Stimulated activated naive B cell treated with anti-CD40 and anti-IgM and Interleukin-4, amounts not matched to agents 10 μg/mL and 1 μg/mL and 100 μg/mL, for 72 hours (primary cell): ENCODE data around the gene ALOXE3.

Experiments used
- ATAC-seq, 2 donors: fragments of 150-1000 bp; cut with Tn5 transposase; replicated peaks; 2 replicates each; pipeline ENCODE4 v1.10.0; 2021; ENCODE audit warnings: moderate library complexity in 1 of 2
- DNase-seq: peaks from one replicate; pipeline ENCODE4 v3.0.0; 2021
- H3K27ac Mint-ChIP-seq: one replicate; pipeline ENCODE4 v1.8.0; 2022; ENCODE audit warnings: mild to moderate bottlenecking, mixed read lengths
- H3K27me3 Mint-ChIP-seq, 2 donors: one replicate each; pipeline ENCODE4 v1.8.0; 2022; ENCODE audit warnings: mixed read lengths in 2 of 2
- H3K36me3 Mint-ChIP-seq, 2 donors: one replicate each; pipeline ENCODE4 v1.8.0; 2022; ENCODE audit warnings: mixed read lengths in 2 of 2, mild to moderate bottlenecking in 1 of 2
- H3K4me1 Mint-ChIP-seq, 2 donors: one replicate each; pipeline ENCODE4 v1.8.0; 2022; ENCODE audit warnings: mixed read lengths in 2 of 2, mild to moderate bottlenecking in 1 of 2
- H3K4me3 Mint-ChIP-seq, 2 donors: one replicate each; pipeline ENCODE4 v1.8.0; 2022; ENCODE audit warnings: mild to moderate bottlenecking in 2 of 2, mixed read lengths in 2 of 2, moderate library complexity in 1 of 2
- H3K9me3 Mint-ChIP-seq, 2 donors: one replicate each; pipeline ENCODE4 v1.8.0; 2022; ENCODE audit warnings: mixed read lengths in 2 of 2, mild to moderate bottlenecking in 1 of 2

ALOXE3 gene

DNA sequence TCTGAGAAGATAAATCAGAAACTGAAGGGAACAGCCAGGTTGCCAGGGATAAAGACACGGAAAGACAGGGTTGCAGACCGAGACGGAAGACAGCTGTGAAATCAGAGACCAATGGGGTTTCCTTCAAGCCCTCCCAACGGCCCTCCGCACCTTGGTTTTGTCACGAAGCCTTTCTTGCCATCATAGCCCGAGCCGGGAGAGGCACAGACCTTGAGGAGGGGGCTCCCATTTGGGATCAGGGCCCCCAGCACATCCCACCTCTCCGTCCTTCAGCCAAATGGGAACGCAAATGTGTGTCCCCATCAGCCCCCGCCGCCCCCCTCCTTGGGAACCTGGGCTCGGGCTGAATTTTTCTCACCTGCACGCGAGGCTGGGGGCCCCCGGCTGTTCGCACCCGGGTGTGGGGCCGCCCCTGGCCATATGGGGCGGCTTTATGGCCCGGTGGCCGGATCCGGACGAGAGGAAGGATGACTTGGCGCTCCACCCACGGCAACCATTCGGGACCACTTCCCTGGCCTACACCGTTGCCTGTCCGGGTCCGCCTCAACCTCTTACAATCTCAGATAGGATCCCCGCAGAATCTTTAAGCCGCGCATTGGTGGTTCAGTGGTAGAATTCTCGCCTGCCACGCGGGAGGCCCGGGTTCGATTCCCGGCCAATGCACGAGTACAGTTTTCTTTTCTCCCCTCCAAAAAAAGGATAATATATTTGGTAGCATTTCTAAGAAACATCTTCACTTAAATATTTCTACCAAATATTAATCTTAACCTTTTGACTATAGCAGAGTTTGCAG lies 7.0 kb upstream of the ALOXE3 start:
- Mint-ChIP-seq H3K36me3 (peaks cover 9 to 16% of the 10 kb centered on the region in 2 donors), H3K27ac (peak overlapping the region; percentile 100), H3K27me3 (peaks cover 50 to 70% of the 10 kb centered on the region in 2 donors), H3K4me1 (peaks cover 49 to 63% of the 10 kb centered on the region in 2 donors), H3K4me3 (peak overlapping the region; percentile 87 to 89), H3K9me3 (no peaks in the 10 kb centered on the region)
- ATAC-seq (peak; percentile 40 to 51), DNase-seq (peak; percentile 79)

DNA sequence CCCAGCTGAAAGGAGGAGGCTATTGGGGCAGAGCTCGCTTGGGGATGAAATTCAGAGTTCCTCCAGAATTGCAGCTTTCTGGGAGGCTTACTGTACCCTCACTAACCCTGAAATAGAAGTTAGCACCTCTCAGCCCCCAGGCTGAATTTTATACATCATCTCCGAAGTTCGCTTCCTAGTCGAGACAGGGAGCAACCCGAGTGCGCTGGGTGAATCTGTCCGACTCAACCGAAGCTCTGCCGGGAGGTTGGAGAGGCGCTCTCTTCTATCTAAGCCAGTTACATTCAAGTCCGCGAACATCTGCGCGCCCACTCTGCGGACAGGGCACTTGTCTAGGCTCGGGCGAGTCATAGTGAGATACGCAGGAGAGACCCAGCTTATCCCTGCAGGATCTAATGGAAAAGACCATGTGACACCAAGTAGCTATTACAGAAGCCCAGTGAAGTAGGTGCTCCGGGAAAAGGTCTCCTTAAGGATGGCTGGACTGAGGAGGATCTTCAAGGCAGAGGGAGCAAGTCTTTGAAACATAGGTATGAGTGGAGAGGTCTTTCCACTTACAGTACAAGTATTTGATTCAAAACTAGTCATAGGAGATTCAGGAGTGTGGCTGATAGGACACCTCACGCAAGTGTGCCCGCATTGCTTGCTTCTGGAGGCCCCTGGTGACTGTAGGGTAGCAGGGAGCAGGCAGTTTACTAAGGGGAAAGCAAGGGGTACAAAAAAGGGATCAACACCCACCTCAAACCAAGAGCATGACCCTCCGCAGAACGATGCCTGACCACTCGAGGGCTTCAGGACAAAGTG lies 6.2 kb upstream of the ALOXE3 start:
- peak overlapping the region; percentile 100 for H3K27ac Mint-ChIP-seq
- H3K9me3 Mint-ChIP-seq: no peaks in the 10 kb centered on the region
- peaks cover 48 to 65% of the 10 kb centered on the region in 2 donors for H3K27me3 Mint-ChIP-seq
- H3K4me1 Mint-ChIP-seq: peaks cover 57 to 71% of the 10 kb centered on the region in 2 donors
- DNase-seq (no peak), ATAC-seq (no peak)
- peaks cover 9 to 21% of the 10 kb centered on the region in 2 donors for H3K36me3 Mint-ChIP-seq
- H3K4me3 Mint-ChIP-seq: peak overlapping the region; percentile 87 to 89

DNA sequence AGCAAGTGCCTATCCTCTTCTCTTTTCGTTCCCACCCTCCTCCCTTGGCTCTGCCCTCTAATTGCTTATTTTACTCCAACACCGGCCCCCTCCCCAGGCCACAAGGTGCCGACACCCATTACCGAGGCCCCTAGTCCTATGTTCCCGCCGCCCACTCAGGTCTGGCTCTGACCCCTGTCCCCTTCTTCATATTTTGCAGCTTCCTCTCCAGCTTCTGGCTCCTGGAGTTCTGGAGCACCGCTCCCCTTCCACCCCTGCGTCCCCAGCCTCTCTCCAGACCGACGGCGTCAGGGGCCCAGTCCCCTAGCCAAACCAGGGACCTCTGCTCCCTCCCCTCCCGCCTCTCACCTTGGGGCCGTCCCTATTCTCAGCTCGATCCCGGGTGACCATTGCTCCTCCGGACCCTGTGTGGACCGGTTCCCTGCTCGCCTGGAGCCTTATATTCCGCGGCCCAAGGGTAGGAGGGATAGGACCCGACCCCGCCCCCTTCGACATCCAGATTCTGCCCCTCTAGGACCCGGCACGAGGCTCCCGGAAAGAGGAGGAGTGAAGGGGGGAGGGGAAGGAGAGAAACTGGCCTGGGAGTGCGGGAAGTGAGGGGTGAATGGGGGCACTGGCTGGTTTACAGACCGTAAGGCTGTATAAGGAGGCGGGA lies 5.5 kb upstream of the ALOXE3 start, which contains the start of gene HES7:
Gene HES7, minus strand, starts transcription at position 412 of the 655 bp plus-strand sequence. Its CDS starts 22 bp downstream, at position 390.
- no peak for ATAC-seq
- Mint-ChIP-seq H3K36me3 (peaks cover 11 to 26% of the 10 kb centered on the region in 2 donors), H3K27me3 (peaks cover 46 to 61% of the 10 kb centered on the region in 2 donors)

DNA sequence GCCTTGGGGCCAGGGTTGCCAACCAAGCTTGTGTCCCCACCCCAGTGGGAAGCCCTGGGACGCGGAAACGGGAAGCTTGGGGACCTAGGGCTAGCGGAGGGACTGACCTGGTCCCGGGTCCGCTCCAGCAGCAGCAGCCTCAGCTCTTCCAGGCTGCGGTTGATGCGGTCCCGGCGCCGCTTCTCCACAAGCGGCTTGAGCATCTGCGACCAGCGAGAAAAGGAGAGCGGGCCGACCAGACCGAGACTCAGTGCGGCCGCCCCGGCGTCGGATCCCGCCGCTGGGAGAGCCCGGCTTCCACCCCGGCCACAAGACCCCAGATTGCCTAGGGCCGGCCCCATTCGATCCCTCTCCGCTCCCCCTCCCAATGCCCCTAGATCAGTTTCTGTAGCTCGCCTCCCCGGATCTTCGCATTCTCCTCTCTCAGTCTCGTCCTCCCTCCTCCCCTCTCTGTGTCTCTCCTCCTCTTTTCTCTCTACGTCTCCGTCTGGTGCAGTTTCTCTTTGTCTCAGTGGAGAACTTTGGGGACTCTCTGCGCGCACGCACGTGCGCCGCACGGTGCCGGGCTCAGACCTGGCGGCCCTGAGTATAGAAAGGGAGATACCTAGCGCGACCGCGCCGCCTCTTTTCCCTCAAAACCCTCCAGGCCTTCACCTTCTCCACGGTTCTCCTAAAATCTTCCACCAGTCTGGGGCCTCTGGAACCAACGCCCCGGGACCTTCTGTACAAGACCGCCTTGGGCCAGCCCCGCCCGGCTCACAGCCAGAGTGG lies 4.8 kb upstream of the ALOXE3 start:
- DNase-seq: peak; percentile 37
- Mint-ChIP-seq H3K27ac (peak overlapping the region; percentile 88), H3K27me3 (peaks cover 48 to 68% of the 10 kb centered on the region in 2 donors), H3K4me3 (peak overlapping the region; percentile 87 to 89), H3K9me3 (no peaks in the 10 kb centered on the region), H3K4me1 (peaks cover 66 to 83% of the 10 kb centered on the region in 2 donors), H3K36me3 (peaks cover 12 to 27% of the 10 kb centered on the region in 2 donors)
- no peak for ATAC-seq

More for the DNA sequence above, 5.5 kb upstream of the ALOXE3 start, which contains the start of gene HES7:
- H3K4me3 Mint-ChIP-seq: peak within 1 kb of the TSS; percentile 87 to 89
- peaks cover 60 to 76% of the 10 kb centered on the region in 2 donors for H3K4me1 Mint-ChIP-seq
- DNase-seq: no peak
- peak within 1 kb of the TSS; percentile 100 for H3K27ac Mint-ChIP-seq
- no peaks in the 10 kb centered on the region for H3K9me3 Mint-ChIP-seq

DNA sequence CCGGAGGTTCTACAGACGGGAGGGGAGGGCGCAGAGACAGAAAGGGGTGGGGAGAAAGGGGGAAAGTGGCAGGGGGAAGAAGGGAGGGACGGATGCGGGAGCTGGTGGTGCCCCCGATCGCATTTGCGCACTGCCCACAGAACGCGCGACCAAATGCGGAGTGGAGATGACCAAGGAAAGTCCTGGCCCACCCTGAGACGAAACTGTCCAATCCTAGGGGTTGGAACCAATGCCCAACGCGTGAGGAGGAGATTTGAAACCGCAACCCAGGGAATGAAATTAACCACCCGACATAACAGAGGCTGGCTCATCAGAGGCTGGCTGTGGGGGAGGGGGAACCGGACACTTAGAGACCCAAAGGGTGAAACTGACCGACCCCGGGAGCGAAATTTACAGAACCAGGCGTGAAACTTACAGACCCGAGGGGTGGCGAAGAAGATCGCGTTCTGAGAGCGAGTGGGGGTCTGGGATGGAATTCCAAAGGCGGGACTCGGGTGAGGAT lies 4.2 kb upstream of the ALOXE3 start:
- ATAC-seq (no peak), DNase-seq (no peak)
- H3K4me3 Mint-ChIP-seq: peak overlapping the region; percentile 87 to 89
- peak overlapping the region; percentile 59 for H3K27ac Mint-ChIP-seq
- no peaks in the 10 kb centered on the region for H3K9me3 Mint-ChIP-seq
- H3K4me1 Mint-ChIP-seq: peaks cover 71 to 89% of the 10 kb centered on the region in 2 donors
- H3K27me3 Mint-ChIP-seq: peaks cover 52 to 74% of the 10 kb centered on the region in 2 donors
- peaks cover 12 to 27% of the 10 kb centered on the region in 2 donors for H3K36me3 Mint-ChIP-seq

DNA sequence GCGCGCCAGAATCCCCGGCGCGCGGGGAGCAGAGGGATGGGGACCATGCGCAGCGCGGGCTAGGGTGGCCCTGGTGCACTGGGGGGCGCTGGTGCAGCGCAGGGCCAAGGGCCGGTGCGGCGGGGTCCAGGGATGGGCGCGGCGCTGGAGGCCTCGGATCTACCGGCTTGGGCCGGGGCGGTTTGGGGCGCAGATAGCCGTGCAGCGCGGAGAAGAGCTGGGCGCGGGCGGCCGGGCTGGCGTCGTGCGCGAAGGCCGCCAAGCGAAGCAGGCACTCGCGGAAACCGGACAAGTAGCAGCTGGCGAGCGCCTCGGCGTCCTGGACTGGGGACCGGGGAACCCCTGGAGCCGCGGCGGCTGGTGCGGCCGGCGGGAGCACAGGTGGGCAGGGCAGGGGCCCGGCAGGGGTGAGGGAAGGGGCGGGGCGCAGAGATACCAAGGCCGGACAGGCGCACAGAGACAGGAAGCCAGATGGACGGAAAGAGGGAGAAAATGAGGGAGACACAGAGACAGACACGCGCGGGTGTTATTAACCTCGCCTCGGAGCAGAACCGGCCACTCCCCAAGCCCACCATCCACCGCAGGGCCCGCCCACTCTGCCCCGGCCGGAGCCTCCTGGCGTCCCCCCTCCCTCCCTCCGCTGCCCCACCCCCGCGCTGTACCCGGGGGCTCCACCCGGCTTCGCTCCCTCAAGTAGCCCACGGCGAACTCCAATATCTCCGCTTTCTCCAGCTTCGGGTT lies 3.5 kb upstream of the ALOXE3 start:
- peaks cover 11 to 27% of the 10 kb centered on the region in 2 donors for H3K36me3 Mint-ChIP-seq
- peak overlapping the region; percentile 87 to 89 for H3K4me3 Mint-ChIP-seq
- H3K27ac Mint-ChIP-seq: no peak overlapping the region
- ATAC-seq: peak; percentile 14 to 25
- peak; percentile 57 for DNase-seq
- H3K9me3 Mint-ChIP-seq: no peaks in the 10 kb centered on the region
- peaks cover 46 to 70% of the 10 kb centered on the region in 2 donors for H3K27me3 Mint-ChIP-seq
- H3K4me1 Mint-ChIP-seq: peaks cover 68 to 86% of the 10 kb centered on the region in 2 donors

DNA sequence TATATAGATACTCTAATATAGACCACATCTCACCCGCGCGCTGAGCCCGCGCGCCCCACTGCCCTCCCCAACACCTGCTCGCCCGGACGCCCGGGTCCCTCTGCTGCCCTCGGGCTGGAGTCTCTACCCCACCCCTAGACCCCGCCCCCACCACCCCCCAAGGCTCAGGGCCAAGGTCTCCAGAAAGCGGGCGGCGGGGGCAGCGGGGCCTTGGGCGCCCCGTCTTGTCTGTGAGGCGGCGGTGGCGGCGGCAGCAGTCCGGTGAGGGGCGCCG lies 3.0 kb upstream of the ALOXE3 start:
- Mint-ChIP-seq H3K9me3 (no peaks in the 10 kb centered on the region), H3K4me3 (peak overlapping the region; percentile 87 to 89), H3K27me3 (peaks cover 51 to 72% of the 10 kb centered on the region in 2 donors), H3K4me1 (peaks cover 68 to 81% of the 10 kb centered on the region in 2 donors), H3K27ac (no peak overlapping the region), H3K36me3 (peaks cover 8 to 27% of the 10 kb centered on the region in 2 donors)
- DNase-seq (no peak), ATAC-seq (no peak)

DNA sequence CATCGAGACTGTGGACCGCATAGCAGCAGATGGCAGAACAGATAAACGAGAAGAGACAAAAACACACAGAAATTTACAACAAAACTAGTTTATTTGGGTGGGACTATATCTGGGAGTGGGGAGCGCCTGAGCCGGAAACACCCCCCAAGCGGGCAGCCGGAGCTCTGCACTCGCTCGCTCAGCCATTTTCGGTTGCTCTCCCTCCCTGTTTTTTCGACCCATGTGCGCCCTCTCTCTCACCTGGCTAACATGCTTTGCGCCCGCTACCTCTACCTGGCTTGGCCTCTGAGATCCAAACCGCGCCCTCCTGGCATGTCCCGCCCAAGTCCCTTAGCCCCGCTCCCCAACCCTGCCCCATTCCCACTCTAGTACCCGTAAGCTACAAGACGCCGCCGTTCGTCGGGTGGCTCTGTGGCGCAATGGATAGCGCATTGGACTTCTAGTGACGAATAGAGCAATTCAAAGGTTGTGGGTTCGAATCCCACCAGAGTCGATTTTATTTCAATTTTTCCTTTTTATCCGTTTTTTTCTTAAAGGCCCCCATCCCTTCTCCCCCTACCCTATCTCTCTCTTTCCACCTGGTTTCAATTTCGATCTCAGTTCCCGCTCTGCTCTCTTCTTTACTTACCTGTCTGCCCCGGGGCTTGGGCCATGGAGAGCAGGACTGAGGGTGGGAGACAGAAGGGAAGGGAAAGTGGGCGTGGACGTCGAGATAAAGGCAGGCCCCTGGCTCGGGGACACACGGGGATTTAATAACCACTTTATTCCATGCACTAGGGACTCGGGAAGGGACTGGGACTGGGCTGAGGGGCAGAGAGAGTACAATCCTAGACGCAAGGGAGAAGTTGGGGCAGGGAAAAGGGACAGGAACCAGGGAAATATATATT lies 2.4 kb upstream of the ALOXE3 start:
- Mint-ChIP-seq H3K4me3 (peak overlapping the region; percentile 87 to 89), H3K27ac (peak overlapping the region; percentile 99), H3K9me3 (no peaks in the 10 kb centered on the region), H3K4me1 (peaks cover 64 to 75% of the 10 kb centered on the region in 2 donors), H3K36me3 (peaks cover 8 to 25% of the 10 kb centered on the region in 2 donors), H3K27me3 (peaks cover 55 to 76% of the 10 kb centered on the region in 2 donors)
- DNase-seq: peak; percentile 75
- ATAC-seq: peak; percentile 6 to 13

DNA sequence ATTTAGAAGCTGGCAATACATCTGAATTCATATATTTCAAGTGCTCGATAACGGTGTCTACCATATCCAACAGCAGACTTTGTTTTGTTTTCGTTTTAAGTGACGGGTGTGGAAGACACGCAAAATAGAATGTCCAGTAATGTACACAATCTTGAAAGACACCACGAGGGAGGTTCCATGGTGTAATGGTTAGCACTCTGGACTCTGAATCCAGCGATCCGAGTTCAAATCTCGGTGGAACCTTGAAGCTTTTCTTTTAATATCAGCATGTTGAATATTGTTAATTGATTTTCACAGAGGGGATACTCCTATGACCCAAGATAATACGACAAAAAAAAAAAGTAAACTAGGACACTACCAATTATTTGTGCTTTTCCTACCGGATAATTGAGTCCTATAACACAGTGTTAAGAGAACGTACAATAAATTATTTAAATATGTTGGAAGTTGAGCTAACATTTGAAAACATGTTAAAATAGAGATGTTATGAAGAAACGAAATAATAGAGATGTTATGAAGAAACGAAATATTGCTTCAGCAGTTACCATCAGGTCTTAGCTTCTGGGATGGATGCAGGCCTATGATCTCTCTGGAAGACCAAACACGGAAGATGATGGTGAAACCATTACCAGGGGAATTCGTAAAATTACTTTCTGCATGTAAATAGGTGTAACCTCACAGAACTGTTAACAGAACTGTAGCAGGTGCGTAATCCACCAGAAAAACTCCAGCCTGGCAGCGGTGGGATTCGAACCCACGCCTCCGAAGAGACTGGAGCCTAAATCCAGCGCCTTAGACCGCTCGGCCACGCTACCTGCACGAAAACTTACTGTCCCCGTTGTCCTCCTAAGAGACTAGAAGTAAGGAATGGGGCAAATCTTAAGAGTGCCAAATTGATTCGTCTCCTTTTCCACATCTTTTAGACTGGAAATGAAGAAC lies 1.5 kb upstream of the ALOXE3 start:
- no peaks in the 10 kb centered on the region for H3K9me3 Mint-ChIP-seq
- H3K36me3 Mint-ChIP-seq: peaks cover 5 to 20% of the 10 kb centered on the region in 2 donors
- peak overlapping the region; percentile 87 to 89 for H3K4me3 Mint-ChIP-seq
- ATAC-seq (peak; percentile 60 to 62), DNase-seq (peak; percentile 86)
- peaks cover 58 to 77% of the 10 kb centered on the region in 2 donors for H3K27me3 Mint-ChIP-seq
- peaks cover 59 to 66% of the 10 kb centered on the region in 2 donors for H3K4me1 Mint-ChIP-seq
- peak overlapping the region; percentile 99 for H3K27ac Mint-ChIP-seq

DNA sequence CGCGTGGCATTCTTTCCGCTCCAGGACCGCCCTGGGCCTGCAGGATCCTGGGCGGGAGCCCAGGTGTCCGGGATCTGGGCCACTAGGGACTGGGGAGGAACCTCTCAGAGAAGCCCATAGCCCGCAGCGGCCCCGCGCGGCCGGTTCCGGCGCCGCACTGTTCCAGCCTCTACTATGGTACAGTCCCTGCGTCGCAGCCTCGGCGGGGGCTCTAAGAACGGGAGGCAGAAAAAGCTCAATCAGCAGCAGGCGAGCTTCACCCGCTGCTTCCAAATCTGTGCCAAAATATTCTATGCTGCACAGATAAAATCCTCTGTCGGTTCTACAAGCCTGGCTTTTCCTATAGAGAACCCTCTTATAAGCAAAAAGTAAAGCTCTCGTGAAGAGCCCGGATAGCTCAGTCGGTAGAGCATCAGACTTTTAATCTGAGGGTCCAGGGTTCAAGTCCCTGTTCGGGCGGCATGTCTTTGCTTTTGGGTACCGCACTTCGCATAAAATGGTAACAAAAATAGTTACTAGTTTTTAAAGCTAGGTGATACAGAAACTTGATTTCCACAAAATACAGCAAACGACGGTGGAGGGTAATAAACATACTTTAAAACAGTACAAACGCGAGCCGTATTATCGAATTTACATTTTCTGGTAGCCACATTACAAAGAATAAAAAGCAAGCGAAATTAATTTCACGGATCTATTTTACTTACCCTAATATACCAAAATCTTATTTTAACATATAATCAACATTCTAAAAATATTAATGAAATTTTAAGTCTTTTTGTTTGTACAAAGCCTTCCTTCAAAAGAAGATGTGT lies 661 bp upstream of the ALOXE3 start:
- peak overlapping the region; percentile 100 for H3K27ac Mint-ChIP-seq
- peak; percentile 79 for DNase-seq
- peaks cover 58 to 77% of the 10 kb centered on the region in 2 donors for H3K27me3 Mint-ChIP-seq
- H3K4me1 Mint-ChIP-seq: peaks cover 51 to 57% of the 10 kb centered on the region in 2 donors
- peak overlapping the region; percentile 90 to 98 for H3K4me3 Mint-ChIP-seq
- no peaks in the 10 kb centered on the region for H3K9me3 Mint-ChIP-seq
- H3K36me3 Mint-ChIP-seq: peaks cover 5 to 20% of the 10 kb centered on the region in 2 donors
- peak; percentile 61 to 70 for ATAC-seq
